HG03103 (cell line): ENCODE data around the gene GAREM1.

ENCODE experiments used
- ATAC-seq: cut with Tn5 transposase; IDR thresholded peaks from one replicate; pipeline ENCODE4 v1.9.1; 2021; ENCODE audit warnings: low read depth; ENCODE audit not compliant: unreplicated experiment

GAREM1 gene

GRCh38 chr18:32427084-32427900, 43.4 kb downstream of the GAREM1 start:
- ATAC-seq, result no peak

- no peak for ATAC-seq
Measured at GRCh38 chr18:32425466-32425865, 45.2 kb downstream of the GAREM1 start.

DNA sequence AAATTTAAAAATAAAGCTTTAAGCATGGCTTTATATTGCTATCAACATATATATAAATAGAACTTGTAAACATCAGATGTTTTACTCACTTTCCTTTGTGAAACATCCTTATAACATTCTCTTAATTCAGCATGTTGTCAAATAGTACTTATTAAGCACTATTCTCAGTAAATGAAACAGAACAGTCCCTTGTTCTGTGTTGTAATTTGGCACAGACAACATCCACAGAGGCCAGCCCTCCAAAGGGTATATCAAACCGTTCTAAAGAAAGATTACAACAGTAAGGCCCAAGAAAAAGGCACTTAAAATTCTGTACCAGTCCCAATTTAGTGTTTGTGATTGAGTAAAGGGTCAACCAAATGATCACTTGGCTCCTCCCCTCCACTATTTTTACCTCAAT, 46.0 kb downstream of the GAREM1 start:
- no peak for ATAC-seq

- no peak for ATAC-seq
Measured at GRCh38 chr18:32422978-32423740, 47.5 kb downstream of the GAREM1 start.

- no peak for ATAC-seq
Measured at GRCh38 chr18:32422201-32422600, 48.5 kb downstream of the GAREM1 start.

- ATAC-seq, result no peak
Measured at GRCh38 chr18:32420084-32420750, 50.5 kb downstream of the GAREM1 start.

GRCh38 chr18:32418148-32418547, 52.5 kb downstream of the GAREM1 start:
- no peak for ATAC-seq

GRCh38 chr18:32405588-32405987, 65.1 kb downstream of the GAREM1 start:
- ATAC-seq, result no peak

- no peak for ATAC-seq
Measured at GRCh38 chr18:32401621-32402020, 69.1 kb downstream of the GAREM1 start.

GRCh38 chr18:32393407-32393806, 77.3 kb downstream of the GAREM1 start:
- no peak for ATAC-seq

DNA sequence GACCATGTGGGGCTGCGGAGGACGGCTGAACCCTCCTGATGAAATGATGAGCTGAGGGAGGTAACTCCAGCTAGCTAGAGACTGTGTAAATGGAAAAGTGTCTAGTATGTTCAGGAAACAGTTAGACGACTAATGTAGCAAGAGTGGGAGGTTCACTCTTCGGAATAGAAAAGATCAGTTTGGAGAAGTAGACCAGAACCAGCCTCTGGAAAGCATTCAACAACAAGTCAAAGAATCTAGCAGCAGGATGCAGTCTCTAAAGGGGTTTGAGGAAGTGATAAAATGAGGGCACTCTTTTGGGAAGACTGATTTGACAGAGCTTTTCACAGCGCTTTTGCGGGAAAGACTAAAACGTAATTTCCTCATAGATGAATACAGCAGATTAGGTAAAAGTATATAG, 79.6 kb downstream of the GAREM1 start:
- ATAC-seq, result no peak

DNA sequence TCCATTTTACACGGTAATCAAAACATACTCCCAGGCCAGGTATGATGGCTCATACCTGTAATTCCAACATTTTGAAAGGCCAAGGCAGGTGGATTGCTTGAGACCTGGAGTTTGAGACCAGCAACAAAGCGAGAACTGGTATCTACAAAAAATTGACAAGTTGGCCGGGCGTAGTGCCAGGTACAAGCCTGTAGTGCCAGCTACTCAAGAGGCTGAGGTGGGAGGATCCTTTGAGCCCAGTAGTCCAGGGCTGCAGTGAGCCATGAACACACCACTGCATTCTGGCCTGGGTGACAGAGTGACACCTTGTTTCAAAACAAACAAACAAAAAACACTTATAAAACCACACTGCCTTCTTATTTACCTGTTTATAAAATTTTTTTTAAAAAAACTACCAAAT, 80.8 kb downstream of the GAREM1 start:
- no peak for ATAC-seq

DNA sequence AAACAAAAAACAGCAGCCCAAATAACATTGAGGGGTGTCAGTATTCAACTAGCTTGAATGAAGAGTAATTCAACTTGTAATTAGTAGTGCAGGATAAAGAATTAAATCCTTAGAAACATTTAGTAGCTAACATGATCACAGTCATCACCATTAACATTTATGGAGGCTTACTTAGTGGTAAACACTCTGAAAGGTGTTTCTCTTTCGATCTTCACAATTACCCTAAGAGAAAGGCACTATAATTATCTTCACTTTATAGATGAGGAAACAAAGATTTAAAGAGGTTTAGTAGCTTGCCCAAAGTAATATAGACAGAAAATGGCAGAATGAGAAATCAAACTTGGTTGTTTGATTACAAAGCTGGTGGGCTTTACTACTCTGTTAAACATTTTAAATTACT, 81.5 kb downstream of the GAREM1 start:
- ATAC-seq, result no peak

GRCh38 chr18:32386471-32386870, 84.2 kb downstream of the GAREM1 start:
- ATAC-seq, result no peak

DNA sequence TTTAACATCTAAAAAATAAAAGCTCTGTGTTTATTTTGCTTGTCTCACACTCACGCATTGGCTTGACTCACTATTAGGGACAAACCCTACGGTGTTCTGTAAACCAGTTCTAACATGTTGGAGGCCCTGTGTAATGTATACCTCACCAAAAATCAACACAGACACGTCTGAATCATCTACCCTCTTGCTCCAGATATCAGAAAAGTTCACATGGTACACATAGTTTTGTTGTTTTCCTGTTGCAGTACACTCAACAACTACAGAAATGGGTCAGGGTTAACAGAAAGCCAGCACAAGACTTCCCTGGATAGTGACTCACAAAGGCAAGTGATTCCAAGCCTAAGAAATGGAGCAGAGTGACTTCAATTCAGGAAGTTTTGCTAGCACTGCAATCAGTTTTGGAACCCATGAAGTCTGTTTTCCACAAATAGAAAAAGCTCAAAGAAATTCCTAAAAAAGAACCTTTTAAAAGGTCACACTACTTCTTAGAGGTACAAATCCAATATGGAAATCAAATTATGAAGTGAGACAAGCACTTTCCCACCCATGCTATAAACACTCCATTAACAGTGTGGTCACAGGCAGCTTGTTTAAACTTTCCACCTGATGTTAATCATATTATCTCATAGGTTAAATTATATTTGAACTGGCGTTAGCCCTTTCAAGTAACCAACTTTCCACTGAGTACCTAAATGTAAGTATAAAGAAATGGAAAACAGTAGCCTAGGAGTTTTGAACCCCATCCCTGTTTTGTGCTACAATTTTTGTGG, 87.4 kb downstream of the GAREM1 start:
- ATAC-seq, result no peak

DNA sequence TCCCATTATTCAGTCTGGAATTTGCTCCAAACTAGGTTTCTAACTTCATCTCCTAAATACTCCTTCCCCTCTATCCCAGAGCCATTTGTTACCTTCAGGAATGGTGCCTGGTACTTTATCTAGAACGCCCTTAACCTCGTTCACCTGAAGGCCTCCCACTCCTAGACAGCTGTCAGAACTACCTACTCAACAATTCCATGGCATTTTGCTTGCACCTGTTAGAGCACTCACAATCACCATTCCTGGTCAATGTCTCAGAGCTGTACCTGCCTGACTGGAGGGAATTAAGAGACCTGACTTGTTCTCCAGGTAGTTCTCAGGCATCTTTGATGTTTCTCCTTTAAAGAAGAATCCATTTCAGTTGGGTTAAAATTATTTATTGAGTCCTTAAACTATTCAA, 88.9 kb downstream of the GAREM1 start:
- no peak for ATAC-seq

GRCh38 chr18:32380559-32380958, 90.1 kb downstream of the GAREM1 start:
- ATAC-seq, result no peak

DNA sequence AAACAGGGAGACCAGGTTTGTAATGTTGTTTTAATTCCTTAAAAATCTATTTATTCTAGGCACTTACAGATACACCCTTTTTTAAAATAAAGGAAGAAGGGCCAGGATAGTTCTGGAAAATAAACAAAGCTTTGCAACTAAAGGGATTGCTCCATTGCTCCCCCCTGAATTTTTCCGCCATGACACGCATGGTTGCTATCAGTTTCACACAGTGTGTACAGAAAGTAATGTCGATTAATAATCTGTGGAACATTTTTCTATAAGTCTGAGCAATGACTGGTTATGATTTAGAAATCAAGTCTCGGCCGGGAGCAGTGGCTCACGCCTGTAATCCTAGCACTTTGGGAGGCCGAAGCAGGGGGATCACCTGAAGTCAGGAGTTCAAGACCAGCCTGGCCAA, 90.8 kb downstream of the GAREM1 start:
- ATAC-seq, result no peak

GRCh38 chr18:32378705-32379104, 92.0 kb downstream of the GAREM1 start:
- no peak for ATAC-seq

DNA sequence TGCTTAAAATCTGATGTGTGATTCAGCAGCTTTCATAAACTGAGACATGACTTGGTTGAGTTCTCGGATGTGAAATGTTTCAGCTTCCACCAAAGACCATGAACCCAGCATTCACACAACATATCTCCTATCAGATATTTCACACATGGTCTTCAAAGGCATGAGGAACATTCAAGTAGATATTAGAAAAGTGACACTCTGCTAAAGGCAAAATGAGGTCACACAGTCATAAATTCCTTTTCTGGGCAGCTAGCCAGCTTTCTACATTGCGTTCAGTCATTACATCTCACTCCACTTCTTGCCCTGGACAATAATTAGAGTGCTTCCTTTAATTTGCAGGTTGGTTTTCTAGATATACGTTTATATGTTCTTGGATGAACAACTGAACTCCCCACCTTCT, 96.7 kb downstream of the GAREM1 start:
- no peak for ATAC-seq

DNA sequence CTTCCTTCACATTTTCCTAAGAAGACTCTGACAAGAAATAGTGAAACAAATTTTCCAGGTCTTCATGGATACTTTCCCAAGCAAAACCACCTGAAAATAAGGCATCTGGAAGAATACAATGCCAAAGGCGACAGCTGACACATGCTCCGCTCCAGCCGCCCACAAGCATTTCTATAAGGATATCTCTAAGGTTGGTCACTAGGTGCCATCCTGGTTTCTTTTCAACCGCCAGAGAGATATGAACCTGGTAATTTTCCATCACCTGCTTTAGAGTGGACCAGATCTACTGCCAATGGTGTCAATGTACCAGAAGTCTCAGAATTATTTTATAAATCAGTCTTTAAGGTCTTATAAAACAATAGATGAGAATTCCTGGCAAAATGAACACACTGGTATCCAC, 97.2 kb downstream of the GAREM1 start:
- ATAC-seq, result no peak
